ENCODE measurements around the gene LDAF1.
"Not testable (repeated sequence)": the region's sequence is repeated elsewhere in the genome, so short reads cannot be mapped to it uniquely, and the experiment has no call there.

The LDAF1 gene

DNA sequence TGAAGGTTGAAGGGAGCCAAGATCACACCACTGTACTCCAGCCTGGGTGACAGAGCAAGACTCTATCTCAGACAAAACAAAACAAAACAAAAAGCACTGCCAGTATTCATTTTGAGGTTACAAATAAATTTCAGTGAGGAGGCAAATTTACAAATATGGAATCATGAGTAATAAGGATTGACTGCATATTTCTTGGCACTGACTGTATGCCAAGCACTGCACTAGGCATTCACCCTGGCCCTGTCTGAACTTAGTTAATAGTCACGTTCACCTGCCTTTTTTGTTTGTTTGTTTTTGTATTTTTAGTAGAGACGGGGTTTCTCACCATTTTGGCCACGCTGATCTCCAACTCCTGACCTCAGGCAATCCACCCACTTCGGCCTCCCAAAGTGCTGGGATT lies 5.1 kb downstream of the LDAF1 start:
- no peak for DNase-seq

DNA sequence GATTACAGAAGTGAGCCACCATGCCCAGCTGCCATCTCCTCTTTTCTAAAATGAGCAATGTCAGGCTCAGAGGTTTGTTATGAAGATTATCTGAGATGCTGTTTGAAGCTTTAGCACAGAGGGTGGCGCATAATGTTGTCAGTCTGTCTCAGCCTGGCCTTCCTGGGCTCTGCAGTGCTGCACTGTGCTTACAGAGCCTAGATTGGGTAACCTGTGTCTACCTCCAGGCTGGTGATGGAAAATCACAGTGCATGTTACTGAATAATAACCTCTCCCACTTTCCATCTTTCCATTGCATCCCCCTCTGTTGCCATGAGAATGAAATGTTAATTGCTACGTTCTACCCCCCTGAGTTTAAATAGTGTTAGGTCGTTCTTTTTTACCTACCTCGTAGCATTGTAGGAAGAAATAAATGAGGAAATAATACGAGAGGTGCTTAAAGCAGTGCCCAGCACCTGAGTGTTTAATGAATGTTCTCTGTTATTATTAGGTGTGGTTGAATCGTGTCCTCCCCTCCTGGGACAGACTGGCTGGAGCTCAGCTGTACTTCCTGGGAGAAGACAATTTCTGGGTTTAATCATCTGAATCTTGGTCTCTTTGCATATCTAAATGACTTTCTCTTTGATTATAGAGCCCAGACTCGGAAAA lies 6.2 kb downstream of the LDAF1 start:
- DNase-seq, result no peak

DNA sequence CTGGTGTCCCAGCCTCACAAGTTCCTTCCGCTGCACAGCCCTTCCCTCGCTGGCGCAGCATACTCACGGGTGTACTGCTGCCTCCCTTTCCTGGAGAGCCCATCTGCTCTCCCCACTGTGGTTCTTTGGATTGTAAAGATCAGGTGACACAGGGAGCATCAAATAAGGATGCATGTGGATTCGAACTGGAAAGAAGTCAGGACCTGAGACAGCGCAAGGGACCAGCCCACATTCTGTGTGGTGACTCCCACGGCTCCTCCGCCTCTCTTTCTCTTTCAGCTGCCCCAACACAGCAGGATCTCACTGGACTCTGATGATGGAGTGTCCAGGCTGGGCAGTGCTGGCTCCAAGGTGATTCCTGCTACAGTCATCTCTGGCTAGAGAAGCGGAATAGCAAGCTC lies 8.1 kb downstream of the LDAF1 start:
- no peak for DNase-seq

DNA sequence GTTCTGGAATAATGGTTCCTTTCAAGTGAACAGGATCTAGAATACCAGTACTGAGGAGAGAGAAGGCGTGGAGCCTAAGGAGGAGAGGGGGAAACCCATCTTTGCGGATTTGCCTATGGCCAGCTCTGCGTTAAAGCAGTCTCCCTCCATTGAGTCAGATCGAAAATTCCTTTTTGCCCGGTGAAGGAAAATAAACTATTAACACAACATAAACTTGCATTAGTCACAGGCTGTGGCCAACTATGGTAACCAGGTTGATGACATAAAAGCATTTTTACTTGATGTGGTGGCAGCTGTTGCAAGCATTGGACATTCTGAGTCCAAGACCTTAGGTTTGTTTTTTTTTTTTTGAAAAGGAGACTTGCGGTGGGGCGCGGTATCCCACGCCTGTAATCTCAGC lies 8.9 kb downstream of the LDAF1 start:
- no peak for DNase-seq

DNA sequence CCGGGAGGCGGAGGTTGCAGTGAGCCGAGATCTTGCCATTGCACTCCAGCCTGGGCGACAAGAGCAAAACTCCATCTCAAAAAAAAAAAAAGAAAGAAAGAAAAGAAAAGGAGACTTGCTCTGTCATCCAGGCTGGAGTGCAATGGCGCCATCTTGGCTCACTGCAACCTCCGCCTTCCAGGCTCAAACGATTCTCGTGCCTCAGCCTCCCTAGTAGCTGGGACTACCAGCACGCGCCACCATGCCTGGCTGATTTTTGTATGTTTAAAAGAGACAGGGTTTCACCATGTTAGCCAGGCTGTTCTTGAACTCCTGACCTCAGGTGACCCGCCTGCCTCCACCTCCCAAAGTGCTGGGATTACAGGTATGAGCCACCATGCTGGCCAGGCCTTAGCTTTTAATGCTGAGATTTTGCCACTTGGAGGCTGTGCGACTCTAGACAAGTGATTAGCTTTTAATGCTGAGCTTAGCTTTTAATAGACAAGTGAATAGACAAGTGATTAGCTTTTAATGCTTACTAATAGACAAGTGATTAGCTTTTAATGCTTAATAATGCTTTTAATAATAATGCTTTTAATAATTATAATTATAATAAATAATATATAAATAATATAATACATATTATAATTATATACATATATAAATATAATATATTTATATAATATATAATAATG lies 9.6 kb downstream of the LDAF1 start:
- no peak for DNase-seq

DNA sequence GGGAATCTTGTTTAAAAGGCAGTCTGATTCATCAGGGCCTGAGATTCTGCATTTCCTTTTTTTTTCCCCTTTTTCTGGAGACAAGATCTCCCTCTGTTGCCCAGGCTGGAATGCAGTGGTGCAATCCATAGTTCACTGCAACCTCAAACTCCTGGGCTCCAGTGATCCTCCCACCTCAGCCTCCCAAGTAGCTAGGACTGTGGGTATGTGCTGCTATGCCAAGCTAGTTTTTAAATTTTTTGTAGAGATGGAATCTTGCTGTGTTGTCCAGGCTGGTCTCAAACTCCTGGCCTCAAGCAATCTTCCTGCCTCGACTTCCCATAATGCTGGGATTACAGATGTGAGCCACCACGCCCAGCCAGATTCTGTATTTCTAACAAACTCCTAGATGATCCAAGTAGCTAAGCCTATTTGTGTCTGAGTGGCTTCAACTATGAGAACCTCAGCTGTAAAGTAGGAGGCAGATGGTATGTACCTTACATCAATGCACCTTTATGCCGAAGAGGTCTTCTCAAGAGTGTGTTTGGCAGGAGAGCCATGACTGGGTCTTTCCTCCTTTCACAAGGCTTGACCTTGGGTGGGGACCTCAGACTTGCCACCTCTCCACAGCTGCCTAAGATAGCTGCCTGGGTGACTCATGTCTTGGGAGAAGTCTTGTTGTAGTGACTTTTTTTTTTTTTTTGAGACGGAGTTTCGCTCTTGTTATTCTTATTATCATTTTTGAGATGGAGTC lies 10.9 kb downstream of the LDAF1 start:
- no peak for DNase-seq

DNA sequence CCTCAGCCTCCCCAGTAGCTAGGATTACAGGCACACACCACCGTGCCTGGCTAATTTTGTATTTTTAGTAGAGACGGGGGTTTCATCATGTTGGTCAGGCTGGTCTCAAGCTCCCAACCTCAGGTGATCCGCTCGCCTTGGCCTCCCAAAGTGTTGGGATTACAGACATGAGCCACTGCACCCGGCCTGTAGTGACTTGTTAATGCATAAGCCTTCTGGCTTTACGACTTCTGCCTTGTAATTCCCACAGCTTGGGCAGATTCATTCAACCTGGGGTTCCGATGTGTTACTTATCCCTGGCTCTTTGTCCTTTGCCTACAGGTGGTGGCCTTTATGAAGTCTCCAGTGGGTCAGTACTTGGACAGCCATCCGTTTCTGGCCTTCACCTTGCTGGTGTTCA lies 11.6 kb downstream of the LDAF1 start:
- not testable (repeated sequence) for DNase-seq

DNA sequence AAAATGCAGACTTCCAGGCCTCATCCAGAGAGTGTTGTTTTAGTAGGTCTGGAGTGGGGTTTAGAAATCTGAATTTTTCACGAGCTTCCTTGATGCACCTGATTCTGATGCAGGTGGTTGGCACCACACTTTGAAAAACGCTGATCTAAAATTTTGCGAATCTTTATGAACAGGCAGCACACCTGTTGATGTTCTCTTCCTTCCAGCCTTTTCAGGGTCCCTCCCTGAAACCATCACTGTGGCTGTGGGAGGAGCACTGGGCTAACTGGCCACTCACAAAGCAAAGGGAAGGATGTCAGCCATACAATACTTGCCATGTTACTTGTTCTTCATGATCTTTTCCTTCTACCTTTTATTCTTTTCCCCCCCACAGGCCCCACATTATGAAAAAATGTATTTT lies 14.2 kb downstream of the LDAF1 start:
- DNase-seq, result no peak

DNA sequence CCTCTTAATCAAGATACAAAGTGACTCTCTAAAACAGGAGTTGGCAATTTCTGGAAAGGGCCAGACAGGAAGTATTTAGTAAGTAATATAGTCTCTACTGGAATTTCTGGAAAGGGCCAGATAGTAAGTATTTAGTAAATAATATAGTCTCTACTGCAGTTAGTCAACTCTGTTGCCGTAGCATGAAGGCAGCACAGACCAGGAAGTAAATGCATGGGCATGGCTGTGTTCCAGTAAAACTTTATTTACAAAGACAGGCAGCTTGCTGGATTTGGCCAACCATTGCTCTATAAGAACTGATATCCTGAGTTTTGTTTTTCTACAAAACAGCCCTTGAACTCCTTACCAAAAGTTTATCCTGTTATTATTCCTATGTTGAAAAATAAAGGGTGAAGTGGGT lies 16.9 kb downstream of the LDAF1 start:
- no peak for DNase-seq

DNA sequence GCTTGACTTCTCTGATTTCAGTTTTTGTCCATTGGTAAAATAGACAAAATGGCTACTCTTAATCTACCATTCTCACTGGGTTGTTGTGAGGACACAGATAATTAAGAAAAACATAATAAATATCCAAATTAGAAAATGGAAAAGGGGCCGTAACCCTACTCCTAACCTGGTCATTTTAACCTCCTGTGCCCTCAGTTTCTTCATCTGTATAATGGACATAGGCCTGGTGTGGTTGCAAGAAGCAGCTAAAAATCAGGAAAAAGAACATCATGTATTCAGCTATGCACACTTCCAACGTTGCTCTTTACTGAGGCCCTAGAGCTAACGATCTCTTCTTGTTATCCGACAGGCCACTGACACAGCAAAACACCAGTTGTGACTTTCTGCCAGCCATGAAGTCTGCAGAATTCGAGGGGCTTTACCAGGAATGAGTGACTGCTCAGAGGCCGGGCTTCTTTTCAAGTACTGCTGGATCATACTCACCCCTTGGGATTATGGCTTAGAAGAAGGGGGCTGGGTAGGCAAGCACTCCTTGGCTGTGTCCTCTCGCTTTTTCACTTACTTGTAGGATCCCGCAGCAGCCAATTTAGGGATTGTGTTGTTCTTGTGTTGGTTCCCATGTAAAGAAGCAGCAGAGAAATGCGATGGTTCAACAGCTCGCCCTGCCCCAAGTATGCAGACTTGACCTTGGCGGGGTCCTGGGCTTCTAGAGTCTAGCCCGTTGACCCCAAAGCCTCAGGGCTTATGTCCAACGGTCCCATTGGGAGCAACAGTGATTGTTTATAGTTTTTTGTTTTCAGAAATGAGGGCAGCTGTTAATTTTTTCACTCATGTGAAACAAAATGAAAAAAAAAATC lies 20.9 kb downstream of the LDAF1 start:
- DNase-seq, result no peak

DNA sequence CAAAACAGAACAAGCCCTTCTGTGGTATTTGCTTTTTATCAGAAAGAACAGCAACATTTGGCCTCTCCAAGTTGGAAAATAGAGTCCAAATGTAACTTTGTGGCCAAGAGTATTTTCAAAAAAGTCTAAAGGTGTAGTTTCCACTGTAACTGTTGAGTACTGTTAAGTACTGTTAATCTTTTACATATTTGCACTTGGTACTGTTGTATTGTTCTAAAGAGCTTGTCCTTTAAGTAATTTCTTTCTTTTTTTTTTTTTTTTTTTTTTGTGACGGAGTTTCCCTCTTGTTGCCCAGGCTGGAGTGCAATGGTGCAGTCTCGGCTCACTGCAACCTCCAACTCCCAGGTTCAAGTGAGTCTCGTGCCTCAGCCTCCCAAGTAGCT lies 21.5 kb downstream of the LDAF1 start:
- no peak for DNase-seq

DNA sequence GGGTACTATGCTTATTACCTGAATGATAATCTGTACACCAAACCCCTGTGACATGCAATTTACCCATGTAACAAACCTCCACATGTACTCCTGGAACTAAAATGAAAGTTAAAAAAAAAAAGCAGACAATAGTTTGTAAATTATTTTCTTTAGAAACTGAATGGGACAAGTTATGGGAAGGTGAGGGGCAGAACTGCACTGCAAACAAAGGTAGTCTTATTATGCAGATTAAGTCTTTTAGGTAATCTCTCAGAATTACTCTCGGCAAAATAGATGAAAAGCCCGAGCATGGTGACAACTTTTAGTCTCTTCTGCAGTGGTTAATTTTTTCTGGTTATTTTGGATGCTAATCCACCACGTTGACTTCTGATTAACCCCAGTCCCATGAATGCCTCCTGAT lies 25.5 kb downstream of the LDAF1 start:
- no peak for DNase-seq

DNA sequence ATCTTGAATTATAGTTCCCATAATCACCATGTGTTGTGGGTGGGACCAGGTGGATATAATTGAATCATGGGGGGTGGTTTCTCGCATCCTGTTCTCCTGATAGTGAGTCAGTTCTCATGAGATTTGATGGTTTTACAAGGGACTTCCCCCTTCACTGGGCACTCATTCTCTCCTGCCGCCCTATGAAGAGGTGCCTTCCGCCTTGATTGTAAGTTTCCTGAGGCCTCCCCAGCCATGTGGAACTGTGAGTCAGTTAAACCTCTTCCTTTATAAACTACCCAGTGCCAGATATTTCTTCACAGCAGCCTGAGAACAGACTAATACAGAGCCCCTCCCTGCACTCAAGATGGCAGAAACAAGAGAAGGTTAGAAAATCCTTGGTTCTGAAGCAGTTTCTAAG lies 26.4 kb downstream of the LDAF1 start:
- peak; percentile 24 to 34 for DNase-seq

DNA sequence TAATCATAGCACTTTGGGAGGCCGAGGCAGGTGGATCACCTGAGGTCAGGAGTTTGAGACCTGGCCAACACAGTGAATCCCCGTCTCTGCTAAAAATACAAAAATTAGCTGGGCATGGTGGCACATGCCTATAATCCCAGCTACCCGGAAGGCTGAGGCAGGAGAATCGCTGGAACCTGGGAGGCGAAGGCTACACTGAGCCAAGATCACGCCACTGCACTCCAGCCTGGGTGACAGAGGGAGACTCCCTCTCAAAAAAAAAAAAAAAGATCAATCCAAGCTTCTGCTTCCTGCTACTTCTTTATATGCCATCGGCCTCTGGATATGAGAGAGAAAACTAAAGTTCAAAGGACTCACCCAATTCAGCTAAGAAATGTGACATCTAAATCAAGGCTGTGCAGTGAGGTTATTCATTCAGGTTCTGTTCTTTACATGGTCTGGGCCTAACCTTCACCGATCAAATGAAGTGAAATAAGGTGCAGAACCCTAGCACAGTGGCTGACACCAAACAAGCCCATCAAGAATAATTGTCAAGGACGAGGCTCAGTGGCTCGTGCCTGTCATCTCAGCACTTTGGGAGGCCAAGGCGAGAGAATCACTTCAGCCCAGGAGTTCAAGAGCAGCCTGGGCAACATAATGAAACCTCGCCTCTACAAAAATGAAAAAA lies 27.3 kb downstream of the LDAF1 start:
- DNase-seq, result no peak

DNA sequence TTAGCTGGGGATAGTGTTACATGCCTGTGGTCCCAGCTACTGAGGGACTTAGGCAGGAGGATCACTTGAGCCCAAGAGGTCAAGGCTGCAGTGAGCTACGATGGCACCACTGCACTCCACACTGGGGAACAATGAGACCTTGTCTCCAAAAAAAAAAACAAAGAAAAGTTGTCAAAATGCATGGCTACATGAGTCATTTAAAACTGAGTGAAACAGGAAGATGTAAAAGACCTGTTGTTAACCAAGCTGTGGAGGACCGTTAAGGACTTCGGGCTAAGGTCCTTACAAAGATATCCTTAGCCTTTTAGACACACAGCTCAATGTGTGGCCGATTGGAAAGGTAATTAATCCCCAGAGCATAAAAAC lies 27.8 kb downstream of the LDAF1 start:
- DNase-seq, result no peak

DNA sequence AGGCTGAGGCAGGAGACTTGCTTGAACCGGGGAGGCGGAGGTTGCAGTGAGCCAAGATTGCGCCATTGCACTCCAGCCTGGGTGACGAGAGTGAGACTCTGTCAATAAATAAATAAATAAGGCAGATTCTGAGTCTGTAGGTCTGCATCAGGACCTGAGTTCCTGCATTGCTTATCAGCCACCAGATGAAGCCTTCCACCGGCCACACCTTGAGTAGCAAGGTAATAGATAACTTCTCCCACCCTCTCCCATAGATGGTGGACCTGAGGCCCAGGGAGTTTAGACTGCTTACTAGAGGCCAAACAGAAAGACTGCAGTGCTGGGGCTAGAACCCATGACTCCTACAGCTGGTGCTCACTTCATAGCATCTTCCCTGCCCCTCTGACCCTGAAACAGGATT lies 30.8 kb downstream of the LDAF1 start:
- no peak for DNase-seq

DNA sequence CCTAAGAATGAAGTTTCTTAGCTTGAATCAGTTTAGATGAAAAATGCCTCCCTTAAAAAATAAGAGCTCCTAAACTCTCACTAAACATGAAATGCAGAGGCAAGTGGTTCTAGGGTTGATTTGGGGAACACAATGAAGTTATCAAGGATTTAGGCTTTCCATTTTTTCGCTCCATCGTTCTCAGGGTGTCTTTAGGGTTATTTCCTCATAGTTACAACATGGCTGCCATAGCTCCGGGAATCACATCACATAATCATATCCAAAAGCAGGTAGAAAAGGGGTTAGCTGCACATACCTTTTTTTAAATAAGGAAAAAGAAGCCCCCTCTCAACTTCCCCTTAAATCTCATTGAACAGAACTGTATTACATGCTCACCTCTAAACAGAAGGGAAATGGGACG lies 31.5 kb downstream of the LDAF1 start:
- no peak for DNase-seq

DNA sequence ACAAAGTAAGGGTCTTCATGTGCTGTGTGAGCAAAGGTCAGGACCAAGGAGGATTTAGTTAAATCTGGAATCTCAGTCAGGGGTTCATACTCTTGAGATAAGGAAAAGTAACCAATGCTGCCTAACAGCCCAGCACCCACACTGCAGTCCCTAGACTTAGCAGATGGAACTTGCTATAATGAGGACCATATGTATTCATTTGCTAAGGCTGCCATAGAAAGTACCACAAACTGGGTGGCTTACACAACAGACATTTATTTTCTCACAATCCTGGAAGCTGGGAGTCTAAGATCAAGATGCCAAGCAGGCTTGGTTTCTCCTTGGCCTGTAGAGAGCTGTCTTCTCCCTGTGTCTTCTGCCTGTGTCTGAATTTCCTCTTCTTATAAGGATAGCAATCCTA lies 32.1 kb downstream of the LDAF1 start:
- DNase-seq, result no peak

DNA sequence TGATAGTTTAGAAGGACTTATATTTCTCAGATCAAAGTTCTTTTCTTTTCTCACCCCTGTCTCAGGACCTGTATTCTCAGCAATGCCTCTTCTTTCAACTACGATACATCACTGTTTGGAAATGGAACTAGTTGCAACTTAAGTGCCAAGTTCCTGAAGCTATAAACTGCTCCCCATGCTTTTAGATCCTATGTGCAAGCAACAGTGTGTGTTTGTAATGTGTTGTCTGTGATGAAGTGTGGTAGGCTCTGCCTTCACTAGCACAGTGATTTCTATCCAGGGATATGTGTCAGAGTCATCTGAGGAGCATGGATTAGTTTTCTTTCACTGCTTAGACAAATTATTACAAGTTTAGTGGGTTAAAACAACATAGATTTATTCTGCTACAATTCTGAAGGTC lies 34.5 kb downstream of the LDAF1 start:
- no peak for DNase-seq

DNA sequence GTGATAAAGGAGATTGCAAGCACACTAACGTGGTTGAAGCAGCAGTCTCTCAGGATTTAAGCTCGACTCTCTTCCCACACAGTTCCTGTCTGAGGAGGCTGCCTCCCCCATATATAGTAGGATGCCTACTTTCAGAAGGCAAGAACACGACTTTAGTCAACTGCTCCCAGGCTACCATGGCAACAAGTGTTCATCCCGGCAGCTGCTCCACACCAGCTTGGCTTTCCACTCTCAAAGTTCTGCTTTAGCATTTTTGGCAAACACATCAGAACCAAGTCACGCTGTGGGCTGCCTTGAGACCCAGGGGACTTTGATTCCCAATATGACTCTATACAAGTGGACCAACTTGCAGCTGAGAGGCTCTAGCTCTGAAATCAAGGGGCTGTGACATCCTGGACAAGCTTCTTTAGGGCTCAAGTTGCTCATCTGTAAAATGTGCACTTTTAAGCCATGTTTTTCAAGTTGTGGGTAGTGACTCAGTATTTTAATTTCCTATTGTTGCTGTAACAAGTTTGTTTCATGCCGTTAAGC lies 36.4 kb downstream of the LDAF1 start:
- DNase-seq, result no peak

DNA sequence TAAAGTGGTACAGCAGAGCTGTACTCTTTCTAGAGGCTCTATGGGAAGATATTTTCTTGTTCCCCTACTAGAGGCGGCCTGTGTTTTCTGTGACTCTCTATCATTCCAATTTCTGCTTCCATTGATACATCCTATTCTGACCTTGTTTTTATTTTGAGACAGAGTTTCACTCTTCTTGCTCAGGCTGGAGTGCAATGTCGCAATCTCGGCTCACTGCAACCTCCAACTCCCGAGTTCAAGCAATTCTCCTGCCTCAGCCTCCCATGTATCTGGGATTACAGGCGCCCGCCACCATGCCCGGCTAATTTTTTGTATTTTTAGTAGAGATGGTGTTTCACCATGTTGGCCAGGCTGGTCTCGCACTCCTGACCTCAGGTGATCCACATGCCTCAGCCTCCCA lies 36.9 kb downstream of the LDAF1 start:
- DNase-seq, result not testable (repeated sequence)

DNA sequence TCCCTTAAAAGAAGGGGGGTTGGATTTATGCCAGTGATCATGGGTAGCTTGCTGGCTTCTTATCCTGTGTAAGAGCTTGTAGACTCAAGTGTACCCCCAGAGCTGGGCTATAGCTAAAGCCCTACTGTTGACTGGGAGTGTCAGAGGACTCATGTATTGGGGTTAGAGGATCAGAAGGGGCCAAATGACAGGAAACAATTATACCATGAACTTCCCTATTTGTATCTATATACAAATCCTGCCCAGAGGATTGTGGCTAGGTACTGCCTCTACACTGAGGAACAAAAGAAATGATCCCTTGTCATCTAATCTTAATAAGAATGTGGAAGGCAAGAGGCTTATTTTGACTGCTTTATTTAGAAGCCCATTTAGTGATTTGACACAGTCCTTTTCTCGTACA lies 38.6 kb downstream of the LDAF1 start:
- DNase-seq, result no peak

DNA sequence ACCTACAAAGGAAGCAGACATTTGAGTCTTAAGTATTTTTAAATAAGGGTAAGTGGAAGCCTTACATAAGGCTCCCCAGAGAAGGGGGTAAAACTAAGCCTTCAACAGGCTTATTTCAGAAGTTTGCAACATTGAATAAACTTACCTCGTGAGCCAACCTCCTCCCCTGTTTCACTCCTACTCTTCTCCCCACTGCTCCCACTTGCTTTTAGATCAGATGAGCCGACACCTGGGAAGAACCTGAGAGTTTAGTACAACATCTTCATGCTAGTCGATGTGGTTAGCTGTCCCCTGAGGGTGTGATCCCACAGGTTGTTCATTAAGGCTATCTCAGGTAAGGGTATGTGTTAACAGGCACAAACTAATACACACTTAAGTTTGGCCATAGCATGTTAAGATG lies 39.1 kb downstream of the LDAF1 start:
- no peak for DNase-seq
